GM12891 (cell line): ENCODE data around the gene CCDC6.

ENCODE experiments used
- POLR2A ChIP-seq: IDR thresholded peaks from 2 replicates; pipeline ENCODE4 v1.6.1; 2011; ENCODE audit warnings: low read depth, low read length, control low read depth
- POLR2AphosphoS5 ChIP-seq: IDR thresholded peaks from 2 replicates; pipeline ENCODE4 v1.6.1; 2011; ENCODE audit warnings: low read depth, low read length, control low read depth
- TAF1 ChIP-seq: IDR thresholded peaks from 2 replicates; pipeline ENCODE4 v1.6.1; 2011; ENCODE audit warnings: low read depth, low read length, control low read depth

DNA sequence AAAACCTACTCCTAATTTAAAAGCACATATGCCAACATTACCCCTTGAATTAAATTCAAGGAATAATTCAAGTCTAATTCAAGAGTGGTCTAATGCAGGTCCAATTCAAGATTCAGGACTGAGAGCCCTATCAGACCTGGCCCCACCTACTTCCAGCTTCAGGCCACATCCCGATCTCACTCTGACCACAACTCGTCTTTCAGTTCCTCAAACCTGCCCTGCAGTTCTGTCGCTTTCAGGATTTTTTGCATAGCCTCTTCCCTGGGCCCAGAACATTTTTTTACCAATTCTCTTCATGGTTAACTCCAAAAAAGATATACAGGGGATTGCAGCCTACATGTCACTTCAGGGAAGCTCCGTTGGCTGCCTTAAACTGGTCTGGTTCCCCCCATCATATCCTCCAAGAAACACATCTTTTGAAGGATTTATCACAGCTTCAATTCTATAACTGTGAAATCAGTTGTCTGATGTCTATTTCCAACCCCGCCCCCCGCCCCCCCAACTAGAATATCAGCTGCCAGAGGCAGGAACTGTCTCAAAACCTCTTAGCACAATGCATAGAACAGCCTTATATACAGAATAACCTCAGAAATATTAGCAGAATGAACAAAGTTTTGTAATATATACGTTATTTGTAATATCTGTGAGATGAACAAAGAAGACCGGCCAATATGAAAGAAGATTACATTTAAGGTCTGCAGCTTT is 20.8 kb downstream of the CCDC6 start:
- no peak for TF ChIP-seq POLR2A
- no peak for TF ChIP-seq POLR2AphosphoS5
- TF ChIP-seq TAF1 = no peak
